Karpas-422 (cell line): ENCODE data around the gene PREX1. TPM values are rescaled to one million over a fixed set of nuclear protein-coding genes. Genes with fewer than 3 reads are reported as not detected.

Experiments
- DNase-seq: peaks from one replicate; pipeline ENCODE4 v3.0.0-alpha.2; 2015
- H2AFZ ChIP-seq: fragments of 200-600 bp; sonication (generic); 2 replicates; pipeline ENCODE4 v1.6.1; 2014; ENCODE audit warnings: antibody characterized with exemption, low read length, mixed read lengths
- H3K27ac ChIP-seq: fragments of 200-600 bp; sonication (generic); 2 replicates; pipeline ENCODE4 v1.5.1; 2014; ENCODE audit warnings: mild to moderate bottlenecking, low read length, moderate library complexity
- H3K27me3 ChIP-seq: fragments of 200-600 bp; sonication (generic); 2 replicates; pipeline ENCODE4 v1.6.1; 2014; ENCODE audit warnings: low read length, mixed read lengths
- H3K36me3 ChIP-seq: fragments of 200-600 bp; sonication (generic); 2 replicates; pipeline ENCODE4 v1.6.1; 2014; ENCODE audit warnings: low read length, mixed read lengths; ENCODE audit not compliant: insufficient read depth
- H3K4me1 ChIP-seq: fragments of 200-600 bp; sonication (generic); 2 replicates; pipeline ENCODE4 v1.6.1; 2014; ENCODE audit warnings: mild to moderate bottlenecking, low read length, mixed read lengths
- H3K4me2 ChIP-seq: fragments of 200-600 bp; sonication (generic); 2 replicates; pipeline ENCODE4 v1.6.1; 2014; ENCODE audit warnings: low read length, low read depth, mild to moderate bottlenecking; ENCODE audit not compliant: poor library complexity, severe bottlenecking
- H3K4me3 ChIP-seq: fragments of 200-600 bp; sonication (generic); 2 replicates; pipeline ENCODE4 v1.5.1; 2014; ENCODE audit warnings: mild to moderate bottlenecking, antibody characterized with exemption, low read length, mixed read lengths
- H3K79me2 ChIP-seq: fragments of 200-600 bp; sonication (generic); 2 replicates; pipeline ENCODE4 v1.6.1; 2014; ENCODE audit warnings: mild to moderate bottlenecking, low read length, mixed read lengths
- H3K9ac ChIP-seq: fragments of 200-600 bp; sonication (generic); 2 replicates; pipeline ENCODE4 v1.6.0; 2014; ENCODE audit warnings: low read length
- H3K9me2 ChIP-seq: fragments of 200-600 bp; sonication (generic), shearing (Covaris generic); replicated peaks from 2 replicates; pipeline ENCODE4 v1.6.0; 2014; ENCODE audit warnings: mild to moderate bottlenecking, low read length, moderate library complexity; ENCODE audit not compliant: insufficient read depth
- H3K9me3 ChIP-seq: fragments of 300-700, 200-600 bp; sonication (generic); 2 replicates; pipeline ENCODE4 v1.6.1; 2014; ENCODE audit warnings: low read length, mixed read lengths
- H4K20me1 ChIP-seq: fragments of 200-600 bp; sonication (generic); 2 replicates; pipeline ENCODE4 v1.6.1; 2014; ENCODE audit warnings: mild to moderate bottlenecking, antibody characterized with exemption, low read length, low read depth; ENCODE audit not compliant: insufficient read depth
- total RNA-seq: library from RNA; depleted of rRNA; stranded (reverse); fragments of >200 nt; shearing (Covaris generic); gene quantifications from 2 replicates; pipeline ENCODE4 v1.2.3, GENCODE V29; 2014; ENCODE audit warnings: low replicate concordance

The PREX1 gene
- total RNA-seq, 1 experiment from 2014 or later, result not detected

DNA sequence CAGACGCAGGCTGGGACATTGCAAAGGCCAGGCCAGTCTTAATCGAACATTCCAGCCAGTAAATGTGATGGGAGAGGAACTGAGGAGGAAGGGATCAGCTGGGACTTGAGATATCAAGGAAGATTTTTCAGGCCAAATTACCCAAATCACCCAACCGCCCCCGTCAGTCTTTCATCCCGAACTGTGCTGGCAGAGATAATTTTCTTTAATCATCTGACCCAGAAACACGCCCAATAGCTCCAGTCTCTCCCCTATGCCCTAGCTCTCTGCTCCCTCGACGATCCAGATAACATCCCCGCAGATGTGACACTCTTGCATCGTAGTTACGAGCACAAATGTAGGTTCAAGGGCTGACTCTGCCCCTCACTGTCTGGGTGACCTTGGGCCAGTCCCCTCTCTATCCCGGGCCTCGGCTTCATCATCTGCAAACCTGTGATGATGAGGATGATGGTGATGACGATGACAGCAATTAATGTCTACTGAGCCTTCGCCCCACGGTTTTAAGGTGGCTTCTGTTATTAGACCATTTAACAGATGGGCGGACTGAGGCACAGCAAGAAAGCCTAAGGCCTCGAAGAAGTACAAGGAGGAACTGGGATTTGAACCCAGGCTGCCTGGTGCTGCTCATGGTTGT, 118.6 kb downstream of the PREX1 start:
- no peak for DNase-seq
- no peak overlapping the region for H3K9ac ChIP-seq
- H3K36me3 ChIP-seq, result no peaks in the 10 kb centered on the region
- no peak overlapping the region for H3K4me2 ChIP-seq
- H3K4me1 ChIP-seq, result no peaks in the 10 kb centered on the region
- H4K20me1 ChIP-seq, result no peaks in the 10 kb centered on the region
- H3K27ac ChIP-seq, result no peak overlapping the region
- no peaks in the 10 kb centered on the region for H3K9me2 ChIP-seq
- no peak overlapping the region for H3K4me3 ChIP-seq
- no peaks in the 10 kb centered on the region for H3K27me3 ChIP-seq
- H2AFZ ChIP-seq, result no peak overlapping the region
- no peaks in the 10 kb centered on the region for H3K9me3 ChIP-seq
- H3K79me2 ChIP-seq, result no peaks in the 10 kb centered on the region

DNA sequence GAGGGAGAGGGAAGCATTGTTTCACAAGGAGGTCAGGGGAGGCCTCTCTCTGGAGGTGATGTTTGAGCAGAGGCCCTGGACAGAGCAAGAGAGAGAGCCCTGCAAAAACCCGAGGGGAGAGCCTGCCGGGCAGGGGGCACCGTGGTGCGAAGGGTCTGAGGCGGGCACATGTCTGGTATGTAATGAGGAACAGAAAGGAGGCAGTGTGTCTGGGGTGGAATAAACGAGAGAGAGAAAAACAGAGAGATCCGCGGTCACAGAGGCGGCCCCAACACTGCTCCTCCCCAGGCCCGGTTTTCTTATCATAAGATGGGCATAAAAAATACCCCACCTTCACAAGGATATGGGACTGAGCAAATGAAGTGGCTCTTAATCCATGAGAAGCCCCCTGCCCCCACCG, 119.2 kb downstream of the PREX1 start:
- Histone ChIP-seq H2AFZ (no peak overlapping the region), H3K4me3 (no peak overlapping the region), H3K27ac (no peak overlapping the region), H3K9me2 (no peaks in the 10 kb centered on the region), H3K9ac (no peak overlapping the region), H3K4me2 (no peak overlapping the region), H3K9me3 (no peaks in the 10 kb centered on the region), H3K36me3 (no peaks in the 10 kb centered on the region), H4K20me1 (no peaks in the 10 kb centered on the region), H3K4me1 (no peaks in the 10 kb centered on the region), H3K27me3 (no peaks in the 10 kb centered on the region), H3K79me2 (no peaks in the 10 kb centered on the region)
- no peak for DNase-seq

DNA sequence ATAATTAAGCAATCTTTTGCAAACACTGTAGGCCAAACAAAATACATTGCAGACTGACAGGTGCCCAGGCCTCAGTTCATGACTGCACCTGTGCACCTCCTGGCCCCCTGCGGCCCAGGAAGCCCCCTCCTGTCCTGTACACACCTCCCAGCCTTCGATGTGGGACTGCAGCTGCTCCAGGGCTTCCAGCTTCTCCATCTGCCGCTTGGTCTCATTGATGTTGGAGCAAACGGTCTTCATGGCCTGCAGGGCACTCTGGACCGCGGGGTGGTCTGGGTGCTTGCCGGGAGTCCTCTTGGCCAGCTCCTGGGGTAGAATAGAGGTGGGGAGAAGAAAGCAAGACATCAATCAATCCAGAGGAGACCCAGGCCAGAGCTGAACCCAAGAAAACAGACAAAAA, 119.7 kb downstream of the PREX1 start:
- Histone ChIP-seq H4K20me1 (no peaks in the 10 kb centered on the region), H3K79me2 (no peaks in the 10 kb centered on the region), H3K4me1 (no peaks in the 10 kb centered on the region)

DNA sequence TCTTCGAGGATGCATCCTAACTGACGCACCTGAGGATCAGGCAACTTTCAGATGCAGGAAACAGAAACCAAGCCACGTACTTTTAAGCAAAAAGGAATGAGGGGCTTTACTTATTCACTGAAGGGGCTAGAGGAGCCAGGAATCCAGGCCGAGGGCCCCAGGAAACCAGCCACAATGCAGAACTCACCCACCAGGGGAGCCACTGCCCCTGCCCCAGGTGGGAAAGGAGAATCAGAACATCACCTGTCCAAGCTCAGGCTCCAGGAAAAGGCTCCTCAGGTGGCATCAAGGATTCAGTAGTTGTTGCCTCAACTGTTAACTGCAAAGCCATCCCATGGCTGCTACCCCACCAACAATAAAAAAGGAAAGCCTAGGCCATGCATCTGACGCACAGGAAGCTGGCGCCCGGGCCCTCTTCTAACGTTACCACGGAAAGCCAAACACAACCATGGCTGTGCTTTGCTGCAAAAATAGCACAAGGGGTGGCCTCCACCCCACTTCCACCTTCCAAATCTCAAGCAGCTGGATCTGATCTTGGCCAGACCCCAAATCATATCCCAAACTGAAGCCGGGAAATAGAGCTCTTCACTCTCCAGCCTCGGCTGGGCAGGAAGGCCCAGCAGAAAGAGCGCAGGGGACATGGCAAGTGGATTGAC, 121.0 kb downstream of the PREX1 start:
- Histone ChIP-seq H3K9ac (no peak overlapping the region), H3K4me3 (no peak overlapping the region), H3K9me2 (no peaks in the 10 kb centered on the region), H3K36me3 (no peaks in the 10 kb centered on the region), H3K79me2 (no peaks in the 10 kb centered on the region), H3K27ac (no peak overlapping the region), H4K20me1 (no peaks in the 10 kb centered on the region), H3K4me2 (no peak overlapping the region), H3K27me3 (no peaks in the 10 kb centered on the region), H2AFZ (no peak overlapping the region), H3K4me1 (no peaks in the 10 kb centered on the region), H3K9me3 (no peaks in the 10 kb centered on the region)
- DNase-seq, result no peak

More for the DNA sequence above, 119.7 kb downstream of the PREX1 start:
- no peak for DNase-seq
- no peaks in the 10 kb centered on the region for H3K27me3 ChIP-seq
- no peaks in the 10 kb centered on the region for H3K9me2 ChIP-seq
- H3K27ac ChIP-seq, result no peak overlapping the region
- no peak overlapping the region for H3K4me3 ChIP-seq
- H3K36me3 ChIP-seq, result no peaks in the 10 kb centered on the region
- no peak overlapping the region for H2AFZ ChIP-seq
- H3K9me3 ChIP-seq, result no peaks in the 10 kb centered on the region
- no peak overlapping the region for H3K4me2 ChIP-seq
- H3K9ac ChIP-seq, result no peak overlapping the region

DNA sequence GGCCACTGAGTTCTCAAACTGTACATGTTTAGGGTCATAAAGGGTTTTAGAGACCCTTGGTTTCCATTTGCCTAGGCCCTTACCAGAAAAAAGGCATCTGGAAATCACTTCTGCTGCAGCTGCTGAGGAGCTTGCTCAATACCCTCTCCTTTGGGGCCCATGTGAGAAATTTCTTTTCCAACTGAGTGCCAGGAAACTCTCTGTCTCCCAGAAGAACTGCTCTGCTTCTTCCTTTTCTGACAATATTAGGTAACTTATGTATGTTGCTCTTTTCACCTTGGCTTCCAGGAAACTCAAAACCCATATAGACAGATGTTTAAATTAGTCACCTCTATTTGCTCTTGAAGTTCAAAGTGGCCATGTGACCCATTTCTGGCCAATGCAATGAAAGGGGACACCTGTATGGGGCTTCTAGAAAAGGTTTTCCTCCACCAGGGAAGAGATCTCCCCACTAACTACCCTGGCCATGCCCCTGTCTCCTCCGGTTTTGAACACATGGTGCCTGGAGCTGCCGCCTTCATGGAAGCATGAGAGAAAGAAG, 121.6 kb downstream of the PREX1 start:
- no peak overlapping the region for H3K4me3 ChIP-seq
- no peaks in the 10 kb centered on the region for H3K27me3 ChIP-seq
- H3K4me2 ChIP-seq, result no peak overlapping the region
- no peak overlapping the region for H2AFZ ChIP-seq
- no peaks in the 10 kb centered on the region for H4K20me1 ChIP-seq
- no peaks in the 10 kb centered on the region for H3K9me2 ChIP-seq
- no peak for DNase-seq
- no peaks in the 10 kb centered on the region for H3K36me3 ChIP-seq
- H3K9me3 ChIP-seq, result no peaks in the 10 kb centered on the region
- no peaks in the 10 kb centered on the region for H3K79me2 ChIP-seq
- no peak overlapping the region for H3K27ac ChIP-seq
- no peaks in the 10 kb centered on the region for H3K4me1 ChIP-seq
- H3K9ac ChIP-seq, result no peak overlapping the region

DNA sequence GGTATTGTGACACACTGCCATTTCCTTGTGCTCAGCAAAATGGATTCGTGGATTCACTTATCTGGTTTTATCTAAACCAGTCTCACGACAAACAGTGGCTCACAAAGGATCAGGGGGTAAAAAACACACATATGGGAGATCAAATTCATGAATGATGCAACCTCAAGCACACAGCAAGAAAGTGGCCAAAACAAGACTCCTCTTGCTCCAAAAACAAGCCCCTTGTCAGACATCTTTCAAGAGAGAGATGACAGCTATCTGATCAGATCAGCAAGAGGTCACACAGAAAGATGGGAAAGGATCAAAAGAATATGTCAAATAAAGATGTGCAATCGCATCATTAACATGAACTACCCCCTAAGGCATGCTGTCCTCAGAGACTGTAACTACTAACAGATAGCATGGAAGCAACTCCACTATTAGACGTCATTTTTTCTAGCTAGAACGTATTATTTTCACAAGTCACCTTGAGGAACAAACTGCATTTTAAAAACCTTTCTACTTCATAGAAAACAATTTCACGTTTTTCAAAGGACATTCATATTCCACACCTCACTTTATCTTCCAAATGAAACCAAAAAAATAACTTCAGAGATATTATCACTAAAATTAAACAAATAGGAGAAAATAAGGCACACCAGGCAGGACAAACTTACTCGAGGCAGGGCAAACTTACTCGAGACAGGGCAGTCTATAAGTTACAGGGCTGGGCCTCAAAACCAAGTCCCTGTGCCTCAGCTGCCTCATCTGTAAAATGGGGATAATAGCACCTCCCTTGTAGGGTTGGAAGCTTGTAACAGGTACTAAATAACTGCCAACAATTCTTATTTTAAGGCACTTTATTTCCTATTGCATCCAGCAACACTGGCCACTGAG, 122.3 kb downstream of the PREX1 start:
- H3K36me3 ChIP-seq, result no peaks in the 10 kb centered on the region
- no peaks in the 10 kb centered on the region for H3K9me2 ChIP-seq
- H3K27me3 ChIP-seq, result no peaks in the 10 kb centered on the region
- H3K4me2 ChIP-seq, result no peak overlapping the region
- H3K4me1 ChIP-seq, result no peaks in the 10 kb centered on the region
- no peaks in the 10 kb centered on the region for H3K79me2 ChIP-seq
- H3K4me3 ChIP-seq, result no peak overlapping the region
- H3K9me3 ChIP-seq, result no peaks in the 10 kb centered on the region
- no peaks in the 10 kb centered on the region for H4K20me1 ChIP-seq
- no peak for DNase-seq
- H3K9ac ChIP-seq, result no peak overlapping the region
- H2AFZ ChIP-seq, result no peak overlapping the region
- no peak overlapping the region for H3K27ac ChIP-seq

DNA sequence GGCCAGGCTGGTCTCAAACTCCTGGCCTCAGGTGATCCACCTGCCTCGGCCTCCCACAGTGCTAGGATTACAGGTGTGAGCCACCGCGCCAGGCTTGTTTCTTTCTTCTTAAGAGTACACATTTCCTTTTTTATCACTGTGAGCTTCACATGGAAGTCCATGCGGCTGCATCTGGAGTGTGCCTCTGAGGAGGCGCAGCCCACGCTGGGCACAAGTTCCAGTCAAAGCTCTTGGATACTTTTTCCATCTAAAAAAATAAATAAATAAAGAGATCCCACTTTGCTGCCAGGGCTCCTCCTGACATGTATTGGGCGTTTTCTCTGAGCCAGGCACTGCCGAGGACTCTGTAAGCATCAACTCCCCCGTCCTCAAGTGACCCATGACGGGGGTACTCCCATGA, 123.0 kb downstream of the PREX1 start:
- Histone ChIP-seq H3K79me2 (no peaks in the 10 kb centered on the region), H3K9ac (no peak overlapping the region), H3K9me3 (no peaks in the 10 kb centered on the region), H2AFZ (no peak overlapping the region), H3K27me3 (no peaks in the 10 kb centered on the region), H3K4me3 (no peak overlapping the region), H3K36me3 (no peaks in the 10 kb centered on the region), H3K4me2 (no peak overlapping the region), H3K4me1 (no peaks in the 10 kb centered on the region), H4K20me1 (no peaks in the 10 kb centered on the region), H3K9me2 (no peaks in the 10 kb centered on the region), H3K27ac (no peak overlapping the region)
- DNase-seq, result no peak
